ENCODE results near the gene PEX3.

- TF ChIP-seq BACH2 (CRISPR knock-in tag; IDR thresholded peaks at IDR 0.05; ENCODE audit: borderline replicate concordance) (no peak), RARB (CRISPR knock-in tag; IDR thresholded peaks at IDR 0.05) (no peak), PPARA (CRISPR knock-in tag; IDR thresholded peaks at IDR 0.05; ENCODE audit: borderline replicate concordance) (no peak), TCF4 (CRISPR knock-in tag; IDR thresholded peaks at IDR 0.05; ENCODE audit: borderline replicate concordance) (no peak), ESRRG (CRISPR knock-in tag; IDR thresholded peaks at IDR 0.05) (no peak), ZNF70 (CRISPR knock-in tag; IDR thresholded peaks at IDR 0.05) (no peak), ARNTL (CRISPR knock-in tag; IDR thresholded peaks at IDR 0.05; ENCODE audit: borderline replicate concordance, low read depth) (no peak), ZFP30 (CRISPR knock-in tag; IDR thresholded peaks at IDR 0.05) (no peak)
- TF ChIP-seq, protein P1, sequence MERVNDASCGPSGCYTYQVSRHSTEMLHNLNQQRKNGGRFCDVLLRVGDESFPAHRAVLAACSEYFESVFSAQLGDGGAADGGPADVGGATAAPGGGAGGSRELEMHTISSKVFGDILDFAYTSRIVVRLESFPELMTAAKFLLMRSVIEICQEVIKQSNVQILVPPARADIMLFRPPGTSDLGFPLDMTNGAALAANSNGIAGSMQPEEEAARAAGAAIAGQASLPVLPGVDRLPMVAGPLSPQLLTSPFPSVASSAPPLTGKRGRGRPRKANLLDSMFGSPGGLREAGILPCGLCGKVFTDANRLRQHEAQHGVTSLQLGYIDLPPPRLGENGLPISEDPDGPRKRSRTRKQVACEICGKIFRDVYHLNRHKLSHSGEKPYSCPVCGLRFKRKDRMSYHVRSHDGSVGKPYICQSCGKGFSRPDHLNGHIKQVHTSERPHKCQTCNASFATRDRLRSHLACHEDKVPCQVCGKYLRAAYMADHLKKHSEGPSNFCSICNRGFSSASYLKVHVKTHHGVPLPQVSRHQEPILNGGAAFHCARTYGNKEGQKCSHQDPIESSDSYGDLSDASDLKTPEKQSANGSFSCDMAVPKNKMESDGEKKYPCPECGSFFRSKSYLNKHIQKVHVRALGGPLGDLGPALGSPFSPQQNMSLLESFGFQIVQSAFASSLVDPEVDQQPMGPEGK (CRISPR knock-in tag; IDR thresholded peaks at IDR 0.05; ENCODE audit: borderline replicate concordance): no peak
Measured at GRCh38 chr6:143408151-143408786, 42.3 kb upstream of the PEX3 start.

All from SK-N-SH treated with all-trans-retinoic acid at 6 μM for 48 hours (cell line).